Posterior vena cava (tissue), 2 donors: ENCODE measurements around the gene TENM4. TPM values are rescaled to one million over a fixed set of nuclear protein-coding genes. Genes with fewer than 3 reads are reported as not detected.

Experiments
- DNase-seq: peaks from one replicate; pipeline ENCODE4 v3.0.0-alpha.2; 2020; ENCODE audit warnings: low spot score
- intact Hi-C, 2 donors: fragments of 100-400 bp; cut with DNase I; formaldehyde crosslinking; loops; one replicate each; pipeline versions ENCODE4 v1.14.1 to v1.14.2; 2022 to 2023
- total RNA-seq, 2 donors: library from RNA; stranded (reverse); fragmentation: NEBNext Ultra II Directional; extraction: Animal tissue kit (Norgen Biotek cat#: 25700); gene quantifications; one replicate each; pipeline ENCODE4 v1.2.1, GENCODE V29; 2021
- donor health status: DM: yes; HTN: yes; CAD: no.
- donor health status: DM: yes; HTN: yes; CAD: no.

TENM4 gene
- total RNA-seq, 2 donors from 2014 or later = 5.6 to 7.4 TPM

GRCh38 chr11:78786746-78787145 is 654.1 kb downstream of the TENM4 start:
- intact Hi-C loops = no loop called here
- no peak for DNase-seq

DNA sequence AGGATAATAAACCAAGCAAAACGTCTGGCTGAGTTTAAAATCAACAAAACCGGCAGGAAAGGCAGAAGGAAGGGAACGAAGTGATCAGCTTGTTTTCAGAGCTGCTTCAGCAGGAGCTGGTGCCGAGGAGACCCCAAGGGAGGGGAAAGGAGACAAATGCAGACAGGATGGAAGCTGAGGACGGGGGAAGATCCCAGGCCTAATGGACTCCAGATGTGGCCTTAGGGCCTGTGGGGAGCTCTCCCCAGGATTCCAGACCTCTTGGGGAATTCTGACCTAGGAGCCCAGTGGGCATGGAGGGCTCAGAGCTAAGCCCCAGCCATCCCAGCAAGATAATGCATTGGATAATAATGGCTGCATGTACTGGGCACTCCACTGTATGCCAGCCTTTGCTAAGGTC is 654.7 kb downstream of the TENM4 start:
- intact Hi-C loops = no loop called here
- no peak for DNase-seq

DNA sequence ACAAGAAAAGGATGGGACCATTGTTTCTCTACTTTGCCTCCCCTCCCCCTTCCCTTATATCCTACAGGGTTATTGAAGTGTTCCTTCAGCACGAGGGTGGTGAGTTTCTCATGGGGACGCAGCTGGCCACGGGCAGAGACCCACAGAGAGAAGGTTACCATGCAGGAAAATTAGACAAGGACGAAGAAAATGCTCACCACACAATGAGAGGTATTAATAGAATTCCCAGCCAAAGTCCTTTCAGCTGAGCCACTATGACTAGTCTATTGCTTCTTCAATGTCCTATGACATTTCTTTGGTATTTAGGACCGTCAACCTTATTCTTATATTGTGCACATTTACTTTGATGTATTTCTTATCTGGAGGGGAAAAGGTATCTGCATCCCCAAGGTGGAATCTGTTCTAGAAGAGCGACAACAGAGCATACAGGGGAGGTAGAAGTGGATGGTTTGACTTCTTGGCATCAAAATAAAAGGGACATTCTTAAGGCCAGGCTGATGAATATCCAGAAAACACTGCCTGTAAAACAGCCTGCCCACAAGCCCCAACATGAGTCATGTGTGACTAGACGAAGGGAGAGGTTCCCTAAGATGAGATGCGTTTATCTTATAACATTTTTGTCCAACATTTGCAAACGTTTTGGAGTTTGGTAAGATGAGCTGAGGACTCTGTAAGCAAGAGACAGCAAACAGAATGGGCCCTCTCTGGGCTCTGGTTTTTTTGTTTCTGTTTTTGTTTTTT is 656.3 kb downstream of the TENM4 start:
- no peak for DNase-seq
- intact Hi-C loops = no loop called here

DNA sequence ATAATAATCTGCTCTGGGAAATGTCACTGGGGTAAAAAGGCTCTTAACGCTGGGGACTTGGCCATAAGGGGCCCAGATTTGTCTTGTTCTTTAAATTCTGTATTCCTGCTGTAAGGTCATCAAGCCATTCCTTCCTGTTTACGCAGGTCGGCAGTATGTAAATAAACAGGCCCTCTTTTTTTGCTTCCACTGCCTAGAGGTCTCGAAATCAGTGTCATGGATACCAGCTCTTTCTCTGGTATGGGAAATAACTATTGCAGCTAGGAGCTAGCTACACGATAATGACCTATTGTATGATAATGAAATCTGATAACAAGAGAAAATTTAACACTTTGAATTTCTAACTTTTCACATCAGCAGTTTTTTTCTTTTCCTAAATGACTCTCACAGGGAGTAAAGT is 657.0 kb downstream of the TENM4 start:
- intact Hi-C loops = no loop called here
- DNase-seq = no peak

GRCh38 chr11:78783301-78783700 is 657.5 kb downstream of the TENM4 start:
- DNase-seq = no peak
- intact Hi-C loops = no loop called here

DNA sequence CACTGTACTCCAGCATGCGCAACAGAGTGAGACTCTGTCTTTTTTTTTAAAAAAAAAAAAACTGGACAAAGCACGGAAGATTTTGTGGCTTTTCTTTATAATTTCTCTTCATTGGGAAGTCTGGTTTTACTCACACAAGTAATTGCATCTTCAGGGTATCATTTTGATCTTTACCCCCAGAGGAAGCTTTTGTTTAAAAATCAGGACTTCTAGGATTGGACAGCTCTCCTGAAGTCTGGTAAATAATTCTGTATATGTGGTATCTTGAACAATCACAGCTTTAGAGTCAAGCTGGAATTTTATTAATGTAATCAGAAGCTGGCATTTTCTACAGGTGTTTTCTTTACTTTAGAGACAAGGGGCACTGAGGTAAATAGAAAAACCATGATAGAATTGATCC is 658.1 kb downstream of the TENM4 start:
- intact Hi-C loops = no loop called here
- DNase-seq = no peak

- DNase-seq = no peak
- intact Hi-C loops = no loop called here
Observed at GRCh38 chr11:78780889-78781288, 659.9 kb downstream of the TENM4 start.

GRCh38 chr11:78773492-78773891 is 667.3 kb downstream of the TENM4 start:
- intact Hi-C loops = no loop called here
- no peak for DNase-seq

- intact Hi-C loops = no loop called here
- no peak for DNase-seq
Observed at GRCh38 chr11:78773077-78773476, 667.8 kb downstream of the TENM4 start.

DNA sequence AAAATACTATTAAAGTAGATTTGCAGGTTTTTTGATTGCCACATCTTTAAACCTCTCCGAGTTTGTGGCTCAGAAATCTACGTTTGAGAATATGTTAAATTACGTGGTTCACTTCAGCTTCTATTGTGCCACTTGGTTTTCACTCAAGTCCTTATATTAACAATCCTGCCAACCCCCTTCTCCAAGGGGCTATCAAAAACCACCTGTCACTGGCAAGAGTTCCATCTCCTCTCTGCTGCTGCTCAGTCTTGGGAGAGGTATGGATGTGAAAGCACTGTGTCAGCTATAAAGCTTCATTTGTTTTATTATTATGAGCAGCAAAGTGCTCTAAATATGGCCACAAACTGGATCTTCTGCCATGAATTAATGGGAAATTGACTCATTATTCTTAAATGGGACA is 668.6 kb downstream of the TENM4 start:
- intact Hi-C loops = no loop called here
- DNase-seq = no peak

DNA sequence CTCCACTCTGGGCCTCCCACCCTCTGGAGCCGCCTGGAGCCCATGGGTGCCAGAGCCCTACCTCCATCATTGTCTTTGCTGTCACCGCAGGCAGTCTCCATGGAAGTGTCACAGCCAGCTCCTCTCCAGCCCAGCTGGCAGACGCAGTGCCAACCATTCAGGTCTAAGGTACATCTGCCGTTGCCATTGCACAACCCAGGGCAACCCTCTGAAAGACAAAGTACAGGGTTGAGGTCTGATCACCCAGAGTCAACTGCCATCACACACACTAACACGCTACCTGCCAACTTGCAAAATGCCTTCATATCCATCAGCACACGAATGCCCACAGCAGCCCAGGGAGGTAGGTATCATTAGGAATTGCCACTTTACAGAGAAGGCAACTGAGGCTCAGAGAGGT is 669.9 kb downstream of the TENM4 start:
- DNase-seq = no peak
- intact Hi-C loops = no loop called here

DNA sequence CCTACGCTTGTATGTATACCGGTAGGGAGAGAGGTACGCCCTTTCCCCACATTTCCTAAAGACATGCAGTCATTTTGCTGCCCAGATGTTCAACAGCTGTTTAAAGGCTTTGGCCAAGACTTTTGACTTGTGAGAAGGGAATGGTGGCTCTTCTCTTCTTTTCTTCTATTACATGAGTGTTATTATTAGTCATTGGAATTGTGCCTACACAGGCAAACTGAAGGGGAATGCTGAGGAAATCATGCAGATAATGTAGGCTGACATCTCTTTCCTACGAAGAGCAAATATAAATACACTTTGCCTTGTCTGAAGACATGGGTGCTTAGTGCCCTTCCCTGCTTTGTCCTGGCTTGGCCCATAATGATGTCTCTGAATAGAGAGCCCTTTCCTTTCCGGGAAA is 671.9 kb downstream of the TENM4 start:
- intact Hi-C loops = no loop called here
- DNase-seq = no peak

GRCh38 chr11:78768345-78768744 is 672.5 kb downstream of the TENM4 start:
- intact Hi-C loops = no loop called here
- DNase-seq = no peak

GRCh38 chr11:78767027-78767932 is 673.5 kb downstream of the TENM4 start:
- DNase-seq = no peak
- intact Hi-C loops = no loop called here

- intact Hi-C loops = no loop called here
- DNase-seq = no peak
Observed at GRCh38 chr11:78764946-78765345, 675.9 kb downstream of the TENM4 start.

- intact Hi-C loops = no loop called here
- no peak for DNase-seq
Observed at GRCh38 chr11:78763664-78764063, 677.2 kb downstream of the TENM4 start.

DNA sequence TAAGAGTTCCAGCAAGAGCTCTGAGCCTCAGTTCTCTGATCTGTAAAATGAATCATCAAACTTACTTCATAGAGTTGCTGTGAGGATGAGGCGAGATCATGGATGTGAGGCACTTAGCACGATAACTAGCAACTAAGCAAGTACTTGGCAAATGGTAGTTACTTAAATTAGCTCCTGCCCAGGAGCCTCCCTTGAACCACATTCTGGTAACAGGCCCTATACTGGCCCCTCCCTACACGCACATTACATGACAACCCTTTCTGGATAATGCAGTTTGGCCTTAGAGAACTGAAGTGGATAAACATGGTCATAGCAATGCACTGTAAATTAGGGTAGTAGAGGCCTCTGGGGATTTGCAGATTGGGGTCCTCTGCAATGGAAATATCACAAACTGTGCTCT is 678.7 kb downstream of the TENM4 start:
- DNase-seq = no peak
- intact Hi-C loops = no loop called here

DNA sequence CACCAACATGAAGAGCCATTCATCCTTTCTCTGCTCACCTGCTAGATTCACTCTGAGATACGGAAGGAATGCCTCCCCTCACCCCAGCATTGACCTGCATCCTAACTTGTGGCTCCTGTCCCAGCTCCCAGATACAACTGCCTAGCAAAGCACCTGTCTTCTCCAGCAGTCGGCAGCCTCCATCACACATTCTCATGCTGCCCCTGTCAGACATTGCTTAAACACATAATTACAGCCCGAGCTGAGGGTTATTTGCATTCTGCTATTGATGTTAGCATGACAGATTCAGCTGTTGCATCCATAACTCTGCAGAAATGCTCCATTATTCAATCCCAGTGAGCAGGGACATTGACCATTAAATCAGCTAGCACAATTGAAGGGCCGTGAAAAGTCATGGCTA is 681.8 kb downstream of the TENM4 start:
- DNase-seq = no peak
- intact Hi-C loops = no loop called here

- DNase-seq = no peak
- intact Hi-C loops = no loop called here
Observed at GRCh38 chr11:78753297-78753696, 687.5 kb downstream of the TENM4 start.

DNA sequence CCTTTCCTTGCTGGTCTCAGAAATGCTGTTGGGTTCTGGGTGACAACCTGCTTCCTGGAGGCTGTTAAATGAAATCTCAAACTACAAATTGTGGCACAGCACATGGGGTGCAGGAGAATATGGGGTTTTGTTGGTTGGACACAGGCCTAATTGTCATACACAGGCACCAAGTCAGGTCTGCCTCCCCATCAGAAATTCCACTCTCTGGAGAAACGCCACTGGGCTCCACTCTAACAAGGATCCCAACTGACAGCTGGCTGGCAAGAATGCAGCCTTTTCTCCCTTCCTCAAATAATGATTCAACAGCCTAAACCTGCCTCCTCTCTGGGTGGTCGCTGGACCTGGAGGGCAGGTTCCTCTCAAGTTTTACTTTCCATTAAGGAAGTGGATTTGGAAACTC is 688.3 kb downstream of the TENM4 start:
- intact Hi-C loops = no loop called here
- no peak for DNase-seq
